Calu3 (cell line): ENCODE measurements around the gene PDZD2. TPM values are rescaled to one million over a fixed set of nuclear protein-coding genes. Genes with fewer than 3 reads are reported as not detected.

ENCODE experiments used
- BruUV-seq: library from RNA; stranded (reverse); fragments of 400-500 nt; replicated peaks from 2 replicates; lab custom pipeline; 2021; lab: Mats Ljungman, UMichigan
- CTCF ChIA-PET: fragments of 300-600 bp; sonication (Branson Sonifier 250); formaldehyde crosslinking; loops from one replicate; lab custom pipeline; 2022; ENCODE audit warnings: antibody characterized with exemption; lab: Charles Lee
- DNase-seq: peaks from one replicate; pipeline ENCODE4 v3.0.0; 2022
- H3K27ac Mint-ChIP-seq: one replicate; pipeline ENCODE4 v1.8.0; 2022; ENCODE audit warnings: mixed read lengths; ENCODE audit not compliant: unreplicated experiment
- H3K27me3 Mint-ChIP-seq: one replicate; pipeline ENCODE4 v1.8.0; 2022; ENCODE audit warnings: mixed read lengths; ENCODE audit not compliant: unreplicated experiment
- H3K36me3 Mint-ChIP-seq: one replicate; pipeline ENCODE4 v1.8.0; 2022; ENCODE audit warnings: mild to moderate bottlenecking, moderate library complexity, mixed read lengths; ENCODE audit not compliant: insufficient read depth, unreplicated experiment
- H3K4me1 Mint-ChIP-seq: one replicate; pipeline ENCODE4 v1.8.0; 2022; ENCODE audit warnings: mild to moderate bottlenecking, low read depth, mixed read lengths; ENCODE audit not compliant: unreplicated experiment
- H3K4me3 Mint-ChIP-seq: one replicate; pipeline ENCODE4 v1.8.0; 2022; ENCODE audit warnings: mild to moderate bottlenecking, low read depth, moderate library complexity, mixed read lengths; ENCODE audit not compliant: unreplicated experiment
- H3K9me3 Mint-ChIP-seq: one replicate; pipeline ENCODE4 v1.8.0; 2022; ENCODE audit warnings: low read depth, mixed read lengths; ENCODE audit not compliant: unreplicated experiment
- CTCF ChIP-seq: fragments of 200-600 bp; IDR thresholded peaks from one replicate; pipeline ENCODE4 v1.8.0; 2022; ENCODE audit warnings: antibody characterized with exemption; ENCODE audit not compliant: unreplicated experiment
- intact Hi-C: fragments of 100-400 bp; cut with micrococcal nuclease; formaldehyde crosslinking; loops from one replicate; pipeline ENCODE4 v1.10.0; 2022; ENCODE audit not compliant: unreplicated experiment
- total RNA-seq: library from RNA; stranded (reverse); gene quantifications from 2 replicates; pipeline ENCODE4 v1.2.3, GENCODE V29; 2022

The PDZD2 gene
- total RNA-seq, 1 experiment from 2014 or later: 0.97 TPM

GRCh38 chr5:31736127-31736526, 97.2 kb downstream of the PDZD2 start:
- TF ChIP-seq CTCF: no peak
- no peak for DNase-seq
- no peaks in the 10 kb centered on the region for H3K27me3 Mint-ChIP-seq
- H3K4me1 Mint-ChIP-seq: no peaks in the 10 kb centered on the region
- no peak overlapping the region for H3K27ac Mint-ChIP-seq
- no TSS peak for BruUV-seq
- intact Hi-C loops: no loop called here
- CTCF ChIA-PET: no interaction called here
- no peaks in the 10 kb centered on the region for H3K36me3 Mint-ChIP-seq
- H3K9me3 Mint-ChIP-seq: peaks cover 2% of the 10 kb centered on the region
- H3K4me3 Mint-ChIP-seq: no peak overlapping the region

- CTCF ChIA-PET: no interaction called here
- Mint-ChIP-seq H3K27me3 (no peaks in the 10 kb centered on the region), H3K4me3 (no peak overlapping the region), H3K4me1 (no peaks in the 10 kb centered on the region), H3K9me3 (peaks cover 2% of the 10 kb centered on the region), H3K27ac (no peak overlapping the region), H3K36me3 (no peaks in the 10 kb centered on the region)
- no peak for TF ChIP-seq CTCF
- no TSS peak for BruUV-seq
- intact Hi-C loops: no loop called here
- no peak for DNase-seq
Measured at GRCh38 chr5:31738199-31738598, 99.3 kb downstream of the PDZD2 start.

DNA sequence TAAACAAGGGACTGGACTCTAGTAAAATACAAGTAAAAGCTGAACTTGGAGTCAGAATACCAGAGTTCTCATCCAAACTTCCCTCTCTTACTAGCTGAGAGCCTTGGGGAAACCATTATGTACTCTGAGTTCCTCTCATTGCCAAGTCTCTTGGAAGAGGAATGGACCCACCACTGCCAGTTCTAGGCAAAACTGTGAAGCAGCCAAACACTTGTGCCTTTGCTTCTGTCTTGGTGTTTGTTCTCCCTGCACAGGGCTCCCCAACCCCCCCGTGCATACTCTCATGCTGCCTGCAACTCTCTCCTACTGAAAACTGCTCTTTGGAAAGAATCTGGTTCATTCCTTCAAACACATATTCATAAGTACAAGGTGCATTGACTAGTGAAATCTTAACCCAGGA, 102.6 kb downstream of the PDZD2 start:
- Mint-ChIP-seq H3K4me3 (no peak overlapping the region), H3K27me3 (peaks cover 16% of the 10 kb centered on the region), H3K9me3 (peaks cover 2% of the 10 kb centered on the region), H3K36me3 (no peaks in the 10 kb centered on the region), H3K4me1 (no peaks in the 10 kb centered on the region), H3K27ac (no peak overlapping the region)
- intact Hi-C loops: no loop called here
- TF ChIP-seq CTCF: no peak
- no TSS peak for BruUV-seq
- CTCF ChIA-PET: interaction anchor here (0.7 kb wide), 2 partner anchors 41 to 125 kb away, joined by 3 to 7 read pairs; no protein-coding TSS in a partner anchor
- no peak for DNase-seq

DNA sequence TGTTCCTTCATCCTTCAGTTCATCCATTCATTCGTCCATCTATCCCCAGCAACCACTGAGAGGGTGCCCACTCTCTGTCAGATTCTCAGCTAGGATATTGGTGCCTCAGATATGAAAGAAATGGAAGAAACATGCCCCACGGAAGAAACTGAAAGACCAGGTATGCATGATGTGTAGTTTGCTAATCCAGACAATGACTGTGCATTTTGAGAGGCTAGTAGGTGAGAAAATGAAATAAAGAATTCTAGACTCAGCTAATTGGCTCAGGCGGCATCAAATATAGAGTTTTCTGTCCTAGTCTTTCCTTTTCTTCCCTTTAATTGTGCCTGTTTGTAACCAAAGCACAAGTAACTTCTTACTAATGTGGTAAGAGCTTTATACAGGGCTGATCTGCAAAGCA, 104.7 kb downstream of the PDZD2 start:
- BruUV-seq: no TSS peak
- CTCF ChIA-PET: interaction anchor here (0.6 kb wide), 1 partner anchor 137 kb away, joined by 4 read pairs; no protein-coding TSS in a partner anchor
- no peak for TF ChIP-seq CTCF
- Mint-ChIP-seq H3K36me3 (no peaks in the 10 kb centered on the region), H3K27me3 (peaks cover 25% of the 10 kb centered on the region), H3K4me3 (no peak overlapping the region), H3K9me3 (peaks cover 2% of the 10 kb centered on the region), H3K27ac (no peak overlapping the region), H3K4me1 (no peaks in the 10 kb centered on the region)
- no peak for DNase-seq
- intact Hi-C loops: no loop called here
